ENCODE results near the gene JUND.

GRCh38 chr19:18293642-18294466, 12.4 kb upstream of the JUND start:
- TF ChIP-seq CTCF (IDR thresholded peaks at IDR 0.05; ENCODE audit: insufficient read depth, low read length, poor library complexity, severe bottlenecking) (no peak), EZH2phosphoT487 (conservative IDR thresholded peaks at IDR 0.05; ENCODE audit: low read length) (no peak)

Measured in SU-DHL-6 (cell line).